Ovary (tissue), 3 donors: ENCODE results near the gene EHBP1.

Source experiments
- EP300 ChIP-seq: sonication (generic); formaldehyde crosslinking; IDR thresholded peaks from one replicate; pipeline ENCODE4 v1.6.1; 2017; ENCODE audit warnings: antibody characterized with exemption
- POLR2A ChIP-seq: fragments of 450-650 bp; IDR thresholded peaks from one replicate; pipeline ENCODE4 v1.6.1; 2017; ENCODE audit warnings: antibody characterized with exemption, mild to moderate bottlenecking, moderate library complexity
- TF ChIP-seq, protein P1 (sequence below), 3 donors: fragments of 450-650 bp in 2 of 3; fragments of 200-600 bp in 1 of 3; IDR thresholded peaks; one replicate each; pipeline versions ENCODE4 v1.5.1 to v1.8.0; 2016 to 2022; ENCODE audit warnings: antibody characterized with exemption in 3 of 3, mild to moderate bottlenecking in 1 of 3
- donor health status: DM: no; HTN: no; CAD: no.

DNA sequence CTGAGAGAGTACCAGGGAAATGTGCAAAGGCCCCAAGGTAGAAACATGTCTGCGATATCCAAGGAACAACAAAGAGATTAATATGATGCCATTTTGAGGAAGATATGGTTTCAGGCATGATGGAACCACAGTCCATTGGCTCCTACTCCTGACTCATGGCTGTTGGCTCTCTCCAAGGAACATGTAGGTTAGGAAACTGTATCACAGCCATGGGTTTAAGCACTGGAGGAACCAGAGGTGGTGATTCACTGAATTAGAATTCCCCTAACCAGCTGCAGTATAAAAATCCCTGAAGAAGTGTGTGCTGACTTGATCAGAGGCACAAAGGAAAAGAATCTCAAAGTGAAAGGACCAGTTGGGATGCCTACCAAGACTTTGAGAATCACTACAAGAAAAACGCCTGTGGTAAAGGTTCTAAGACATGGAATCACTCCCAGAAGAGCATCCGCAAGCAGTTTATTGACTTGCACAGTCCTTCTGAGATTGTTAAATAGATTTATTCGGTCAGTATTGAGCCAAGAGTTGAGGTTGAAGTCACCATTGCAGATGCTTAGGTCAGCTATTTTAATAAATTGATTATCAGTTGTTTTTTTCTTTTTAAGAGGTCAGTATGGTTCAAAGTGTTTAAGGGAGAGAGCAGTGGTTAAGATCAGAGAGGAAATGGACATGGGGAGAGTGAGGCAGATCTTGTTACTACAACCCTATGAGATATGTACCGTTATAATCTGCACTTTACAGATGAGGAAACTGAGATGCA is 234.4 kb downstream of the EHBP1 start:
- TF ChIP-seq, protein P1, sequence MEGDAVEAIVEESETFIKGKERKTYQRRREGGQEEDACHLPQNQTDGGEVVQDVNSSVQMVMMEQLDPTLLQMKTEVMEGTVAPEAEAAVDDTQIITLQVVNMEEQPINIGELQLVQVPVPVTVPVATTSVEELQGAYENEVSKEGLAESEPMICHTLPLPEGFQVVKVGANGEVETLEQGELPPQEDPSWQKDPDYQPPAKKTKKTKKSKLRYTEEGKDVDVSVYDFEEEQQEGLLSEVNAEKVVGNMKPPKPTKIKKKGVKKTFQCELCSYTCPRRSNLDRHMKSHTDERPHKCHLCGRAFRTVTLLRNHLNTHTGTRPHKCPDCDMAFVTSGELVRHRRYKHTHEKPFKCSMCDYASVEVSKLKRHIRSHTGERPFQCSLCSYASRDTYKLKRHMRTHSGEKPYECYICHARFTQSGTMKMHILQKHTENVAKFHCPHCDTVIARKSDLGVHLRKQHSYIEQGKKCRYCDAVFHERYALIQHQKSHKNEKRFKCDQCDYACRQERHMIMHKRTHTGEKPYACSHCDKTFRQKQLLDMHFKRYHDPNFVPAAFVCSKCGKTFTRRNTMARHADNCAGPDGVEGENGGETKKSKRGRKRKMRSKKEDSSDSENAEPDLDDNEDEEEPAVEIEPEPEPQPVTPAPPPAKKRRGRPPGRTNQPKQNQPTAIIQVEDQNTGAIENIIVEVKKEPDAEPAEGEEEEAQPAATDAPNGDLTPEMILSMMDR (IDR thresholded peaks at IDR 0.05) = no peak
- TF ChIP-seq POLR2A (no peak), EP300 (no peak)
